GM12878 (cell line): ENCODE results near the gene BEX3.

ENCODE experiments used
- CHD1 ChIP-seq: IDR thresholded peaks from 2 replicates; pipeline ENCODE4 v1.6.1; 2012; ENCODE audit warnings: low read depth, low read length, improper control_type of control experiment
- POLR2AphosphoS5 ChIP-seq: IDR thresholded peaks from 2 replicates; pipeline ENCODE4 v1.6.1; 2011; ENCODE audit warnings: mild to moderate bottlenecking, low read length, inconsistent platforms

DNA sequence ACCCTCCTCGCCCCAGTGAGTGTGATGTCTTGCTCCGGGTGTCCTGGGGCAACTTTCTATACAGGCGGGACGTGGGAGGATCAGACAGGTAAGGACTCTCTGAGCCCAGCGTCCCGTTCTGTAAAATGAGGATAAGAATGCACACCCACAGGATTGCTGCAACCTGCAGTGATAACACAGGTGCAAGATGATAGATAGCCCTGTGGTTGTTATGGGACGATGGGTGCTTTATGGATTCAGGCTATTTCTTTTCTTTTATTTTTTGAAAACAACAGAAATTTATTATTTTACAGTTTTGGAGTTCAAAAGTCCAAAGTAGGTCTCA is 28.6 kb downstream of the BEX3 start:
- TF ChIP-seq POLR2AphosphoS5 (no peak), CHD1 (no peak)
